DND-41 (cell line): ENCODE results near the gene MISP3.
"Not testable (repeated sequence)": the region's sequence is repeated elsewhere in the genome, so short reads cannot be mapped to it uniquely, and the experiment has no call there.

Experiments used
- ATAC-seq: fragments of 200-7000 bp; cut with Tn5 transposase; 3 replicates; pipeline ENCODE4 v1.9.1; 2021; ENCODE audit warnings: low read depth; ENCODE audit not compliant: insufficient read depth
- DNase-seq: peaks from one replicate; pipeline ENCODE4 v3.0.0-alpha.2; 2020
- H2AFZ ChIP-seq: 2 replicates; pipeline ENCODE4 v1.6.0; 2012; ENCODE audit warnings: low read depth, low read length
- H3K27ac ChIP-seq: 2 replicates; pipeline ENCODE4 v1.5.1; 2012; ENCODE audit warnings: low read length, inconsistent platforms
- H3K27me3 ChIP-seq: fragments of 200-600 bp; sonication (generic); 2 replicates; pipeline ENCODE4 v1.6.0; 2012; ENCODE audit warnings: low read length, mild to moderate bottlenecking, inconsistent platforms; ENCODE audit not compliant: insufficient read depth, poor library complexity
- H3K36me3 ChIP-seq: 2 replicates; pipeline ENCODE4 v1.5.1; 2012; ENCODE audit warnings: low read length, inconsistent platforms; ENCODE audit not compliant: insufficient read depth
- H3K4me1 ChIP-seq: 2 replicates; pipeline ENCODE4 v1.5.1; 2012; ENCODE audit warnings: mild to moderate bottlenecking, low read length; ENCODE audit not compliant: insufficient read depth
- H3K4me2 ChIP-seq: 2 replicates; pipeline ENCODE4 v1.6.0; 2012; ENCODE audit warnings: mild to moderate bottlenecking, moderate library complexity, low read length, inconsistent platforms; ENCODE audit not compliant: insufficient read depth
- H3K4me3 ChIP-seq, 2 experiments: fragments of 200-600 bp in 1 of 2; shearing (Covaris generic) in 1 of 2; 2 replicates each; pipeline ENCODE4 v1.5.1; 2012 to 2016; ENCODE audit warnings: inconsistent platforms in 2 of 2, low read length in 2 of 2, mild to moderate bottlenecking in 2 of 2, low read depth in 1 of 2, moderate library complexity in 1 of 2
- H3K79me2 ChIP-seq: 2 replicates; pipeline ENCODE4 v1.6.0; 2012; ENCODE audit warnings: low read length, inconsistent platforms; ENCODE audit not compliant: insufficient read depth
- H3K9ac ChIP-seq: 2 replicates; pipeline ENCODE4 v1.6.0; 2012; ENCODE audit warnings: low read depth, mild to moderate bottlenecking, inconsistent platforms, low read length, moderate library complexity
- H3K9me3 ChIP-seq: 2 replicates; pipeline ENCODE4 v1.5.1; 2012; ENCODE audit warnings: low read length, moderate library complexity, mild to moderate bottlenecking, inconsistent platforms; ENCODE audit not compliant: insufficient read depth, severe bottlenecking
- H4K20me1 ChIP-seq: 2 replicates; pipeline ENCODE4 v1.6.0; 2012; ENCODE audit warnings: low read length; ENCODE audit not compliant: insufficient read depth
- EZH2 ChIP-seq: IDR thresholded peaks from 3 replicates; pipeline ENCODE4 v1.6.1; 2012; ENCODE audit warnings: borderline replicate concordance, low read depth, mild to moderate bottlenecking, moderate library complexity, low read length, inconsistent platforms; ENCODE audit not compliant: severe bottlenecking
- TF ChIP-seq, protein P1 (sequence below): IDR thresholded peaks from 2 replicates; pipeline ENCODE4 v1.5.1; 2012; ENCODE audit warnings: borderline replicate concordance, low read length, moderate library complexity, mild to moderate bottlenecking; ENCODE audit not compliant: poor library complexity, severe bottlenecking; ENCODE audit errors: extremely low read depth

The MISP3 gene

DNA sequence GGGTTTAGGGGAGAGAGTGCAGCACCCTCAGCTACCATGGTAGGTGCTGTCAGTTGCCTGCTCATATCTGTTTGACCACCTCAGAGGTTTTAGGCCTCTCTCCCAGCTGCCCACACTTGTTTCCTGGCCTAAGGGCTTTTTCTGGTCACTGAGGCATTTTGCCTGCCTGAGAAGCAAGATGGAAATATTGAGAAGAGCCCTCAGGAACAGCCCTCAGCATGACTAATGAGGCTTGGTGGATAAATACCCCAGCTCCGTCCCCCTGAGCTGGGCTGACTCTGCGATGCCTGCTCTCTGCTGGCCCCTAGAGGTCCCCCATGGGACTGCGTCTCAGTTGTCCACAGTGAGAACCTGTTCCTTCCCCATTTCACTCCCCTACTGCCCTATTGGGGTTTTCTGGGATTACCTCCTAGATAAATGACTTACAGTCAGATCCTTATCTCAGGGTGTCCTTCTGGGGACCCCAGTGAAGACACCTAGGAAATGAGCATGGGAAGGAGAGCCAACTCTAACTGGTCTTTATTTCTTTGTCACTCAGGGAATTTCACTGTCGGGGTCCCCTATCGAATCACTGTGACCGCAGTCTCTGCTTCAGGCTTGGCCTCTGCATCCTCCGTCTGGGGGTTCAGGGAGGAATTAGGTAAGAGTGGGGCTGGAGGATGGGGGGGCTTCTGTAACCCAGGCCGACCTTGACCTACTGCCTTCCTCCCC lies 24.0 kb upstream of the MISP3 start:
- no peaks in the 10 kb centered on the region for H4K20me1 ChIP-seq
- no peaks in the 10 kb centered on the region for H3K79me2 ChIP-seq
- no peak overlapping the region for H3K4me2 ChIP-seq
- peak; percentile 76 for DNase-seq
- no peak overlapping the region for H2AFZ ChIP-seq
- TF ChIP-seq EZH2, result no peak
- TF ChIP-seq, protein P1, sequence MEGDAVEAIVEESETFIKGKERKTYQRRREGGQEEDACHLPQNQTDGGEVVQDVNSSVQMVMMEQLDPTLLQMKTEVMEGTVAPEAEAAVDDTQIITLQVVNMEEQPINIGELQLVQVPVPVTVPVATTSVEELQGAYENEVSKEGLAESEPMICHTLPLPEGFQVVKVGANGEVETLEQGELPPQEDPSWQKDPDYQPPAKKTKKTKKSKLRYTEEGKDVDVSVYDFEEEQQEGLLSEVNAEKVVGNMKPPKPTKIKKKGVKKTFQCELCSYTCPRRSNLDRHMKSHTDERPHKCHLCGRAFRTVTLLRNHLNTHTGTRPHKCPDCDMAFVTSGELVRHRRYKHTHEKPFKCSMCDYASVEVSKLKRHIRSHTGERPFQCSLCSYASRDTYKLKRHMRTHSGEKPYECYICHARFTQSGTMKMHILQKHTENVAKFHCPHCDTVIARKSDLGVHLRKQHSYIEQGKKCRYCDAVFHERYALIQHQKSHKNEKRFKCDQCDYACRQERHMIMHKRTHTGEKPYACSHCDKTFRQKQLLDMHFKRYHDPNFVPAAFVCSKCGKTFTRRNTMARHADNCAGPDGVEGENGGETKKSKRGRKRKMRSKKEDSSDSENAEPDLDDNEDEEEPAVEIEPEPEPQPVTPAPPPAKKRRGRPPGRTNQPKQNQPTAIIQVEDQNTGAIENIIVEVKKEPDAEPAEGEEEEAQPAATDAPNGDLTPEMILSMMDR, result peak; percentile 91
- no peaks in the 10 kb centered on the region for H3K27me3 ChIP-seq
- no peak overlapping the region for H3K9ac ChIP-seq
- H3K4me3 ChIP-seq, result no peak overlapping the region
- H3K4me1 ChIP-seq, result no peaks in the 10 kb centered on the region
- peak; percentile 82 for ATAC-seq
- H3K9me3 ChIP-seq, result peaks cover 3% of the 10 kb centered on the region
- peaks cover 32% of the 10 kb centered on the region for H3K36me3 ChIP-seq
- no peak overlapping the region for H3K27ac ChIP-seq

DNA sequence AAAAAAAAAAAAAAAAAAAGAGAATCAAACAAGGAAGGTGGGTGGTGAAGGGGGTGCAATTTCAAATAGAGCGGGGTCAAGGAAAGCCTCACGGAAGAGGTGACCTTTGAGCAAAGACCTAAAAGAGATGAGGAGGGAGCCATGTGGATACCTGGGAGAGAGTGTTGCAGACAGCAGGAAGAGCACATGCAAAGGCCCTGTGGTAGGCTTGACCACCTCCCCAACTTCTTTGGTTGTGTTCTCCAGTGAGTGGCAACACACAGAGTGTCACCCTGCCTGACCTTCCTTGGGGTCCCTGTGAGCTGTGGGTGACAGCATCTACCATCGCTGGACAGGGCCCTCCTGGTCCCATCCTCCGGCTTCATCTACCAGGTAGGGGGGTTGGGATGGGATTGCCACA lies 22.1 kb upstream of the MISP3 start:
- no peak overlapping the region for H3K4me3 ChIP-seq
- ATAC-seq (no peak), DNase-seq (no peak)
- peaks cover 3% of the 10 kb centered on the region for H3K9me3 ChIP-seq
- no peak overlapping the region for H3K4me2 ChIP-seq
- H2AFZ ChIP-seq, result no peak overlapping the region
- H3K9ac ChIP-seq, result no peak overlapping the region
- H4K20me1 ChIP-seq, result no peaks in the 10 kb centered on the region
- no peak overlapping the region for H3K27ac ChIP-seq
- H3K36me3 ChIP-seq, result peaks cover 32% of the 10 kb centered on the region
- no peaks in the 10 kb centered on the region for H3K27me3 ChIP-seq
- no peaks in the 10 kb centered on the region for H3K4me1 ChIP-seq
- TF ChIP-seq, protein P1, result no peak
- TF ChIP-seq EZH2, result no peak
- no peaks in the 10 kb centered on the region for H3K79me2 ChIP-seq

DNA sequence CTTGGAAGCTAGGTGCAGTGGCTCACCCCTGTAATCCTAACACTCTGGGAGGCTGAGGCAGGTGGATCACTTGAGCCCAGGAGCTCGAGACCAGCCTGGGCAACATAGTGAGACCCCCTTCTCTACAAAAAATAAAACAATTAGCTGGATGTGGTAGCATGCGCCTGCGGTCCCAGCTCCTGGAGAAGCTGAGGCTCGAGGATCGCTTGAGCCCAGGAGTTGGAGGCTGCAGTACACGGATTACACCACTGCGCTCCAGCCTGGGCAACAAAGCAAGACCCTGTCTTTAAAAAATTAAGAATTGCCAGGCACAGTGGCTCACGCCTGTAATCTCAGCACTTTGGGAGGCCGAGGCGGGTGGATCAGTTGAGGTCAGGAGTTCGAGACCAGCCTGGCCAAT lies 21.6 kb upstream of the MISP3 start:
- H3K36me3 ChIP-seq, result peaks cover 30% of the 10 kb centered on the region
- H3K27me3 ChIP-seq, H2AFZ ChIP-seq, H3K4me1 ChIP-seq, H3K4me3 ChIP-seq, H3K27ac ChIP-seq, ATAC-seq, H3K79me2 ChIP-seq, H3K9ac ChIP-seq, DNase-seq, H4K20me1 ChIP-seq, H3K4me2 ChIP-seq, H3K9me3 ChIP-seq: not testable (repeated sequence)

DNA sequence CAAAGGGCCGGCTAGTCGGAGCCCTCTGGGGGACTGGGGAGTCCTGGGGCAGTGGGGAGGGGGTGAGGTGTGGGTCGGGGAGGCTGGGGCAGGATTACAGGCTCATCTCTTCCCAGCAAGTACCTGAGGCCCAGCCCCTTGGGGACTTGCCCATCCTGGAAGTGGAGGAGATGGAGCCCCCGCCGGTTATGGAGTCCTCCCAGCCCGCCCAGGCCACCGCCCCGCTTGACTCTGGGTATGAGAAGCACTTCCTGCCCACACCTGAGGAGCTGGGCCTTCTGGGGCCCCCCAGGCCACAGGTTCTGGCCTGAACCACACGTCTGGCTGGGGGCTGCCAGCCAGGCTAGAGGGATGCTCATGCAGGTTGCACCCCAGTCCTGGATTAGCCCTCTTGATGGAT lies 20.6 kb upstream of the MISP3 start:
- Histone ChIP-seq H3K9ac (no peak overlapping the region), H4K20me1 (no peaks in the 10 kb centered on the region), H3K27ac (no peak overlapping the region), H3K79me2 (no peaks in the 10 kb centered on the region), H3K9me3 (peaks cover 3% of the 10 kb centered on the region), H3K36me3 (peaks cover 23% of the 10 kb centered on the region), H2AFZ (no peak overlapping the region), H3K4me1 (no peaks in the 10 kb centered on the region), H3K27me3 (no peaks in the 10 kb centered on the region), H3K4me2 (no peak overlapping the region), H3K4me3 (no peak overlapping the region)
- DNase-seq (no peak), ATAC-seq (no peak)
- TF ChIP-seq EZH2, result no peak
- TF ChIP-seq, protein P1, result no peak
